Measurements from ENCODE around the gene SPESP1.

DNA sequence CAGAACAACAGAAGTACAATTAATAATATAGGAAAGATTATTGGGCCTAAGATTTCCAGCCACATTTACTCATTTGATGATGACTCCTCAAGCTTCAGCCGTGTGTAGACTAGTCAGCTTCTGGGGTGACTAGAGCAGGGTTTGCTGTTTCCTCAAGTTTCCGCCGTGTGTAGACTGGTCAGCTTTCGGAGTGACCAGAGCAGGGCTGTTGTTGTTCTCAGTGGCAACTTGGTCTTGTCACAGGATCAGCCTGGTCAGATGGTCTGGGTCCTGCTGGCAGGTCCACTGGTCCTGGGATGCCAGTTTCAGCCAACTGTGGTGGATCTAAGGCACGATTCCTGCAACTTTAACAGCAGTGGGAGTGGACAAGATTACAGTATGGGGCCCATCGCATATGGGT, 62.4 kb downstream of the SPESP1 start:
- TF ChIP-seq, protein P1, sequence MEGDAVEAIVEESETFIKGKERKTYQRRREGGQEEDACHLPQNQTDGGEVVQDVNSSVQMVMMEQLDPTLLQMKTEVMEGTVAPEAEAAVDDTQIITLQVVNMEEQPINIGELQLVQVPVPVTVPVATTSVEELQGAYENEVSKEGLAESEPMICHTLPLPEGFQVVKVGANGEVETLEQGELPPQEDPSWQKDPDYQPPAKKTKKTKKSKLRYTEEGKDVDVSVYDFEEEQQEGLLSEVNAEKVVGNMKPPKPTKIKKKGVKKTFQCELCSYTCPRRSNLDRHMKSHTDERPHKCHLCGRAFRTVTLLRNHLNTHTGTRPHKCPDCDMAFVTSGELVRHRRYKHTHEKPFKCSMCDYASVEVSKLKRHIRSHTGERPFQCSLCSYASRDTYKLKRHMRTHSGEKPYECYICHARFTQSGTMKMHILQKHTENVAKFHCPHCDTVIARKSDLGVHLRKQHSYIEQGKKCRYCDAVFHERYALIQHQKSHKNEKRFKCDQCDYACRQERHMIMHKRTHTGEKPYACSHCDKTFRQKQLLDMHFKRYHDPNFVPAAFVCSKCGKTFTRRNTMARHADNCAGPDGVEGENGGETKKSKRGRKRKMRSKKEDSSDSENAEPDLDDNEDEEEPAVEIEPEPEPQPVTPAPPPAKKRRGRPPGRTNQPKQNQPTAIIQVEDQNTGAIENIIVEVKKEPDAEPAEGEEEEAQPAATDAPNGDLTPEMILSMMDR (IDR thresholded peaks at IDR 0.05), result no peak
- TF ChIP-seq POLR2A (IDR thresholded peaks at IDR 0.05), result no peak
